Breast epithelium (tissue), 4 donors: ENCODE results near the gene BSX. TPM values are rescaled to one million over a fixed set of nuclear protein-coding genes. Genes with fewer than 3 reads are reported as not detected.

Experiments used
- DNase-seq, 2 donors: peaks; one replicate each; pipeline ENCODE4 v3.0.0-alpha.2; 2019; ENCODE audit warnings: low spot score in 2 of 2
- H3K27ac ChIP-seq, 2 donors: fragments of 200-600 bp; sonication (generic) in 1 of 2; one replicate each; pipeline ENCODE4 v1.5.1; 2016 to 2019; ENCODE audit warnings: mild to moderate bottlenecking in 1 of 2
- H3K27me3 ChIP-seq, 2 donors: fragments of 200-600 bp; sonication (generic) in 1 of 2; one replicate each; pipeline versions ENCODE4 v1.5.1 to v1.6.0; 2017 to 2019; ENCODE audit warnings: control low read depth in 1 of 2, mild to moderate bottlenecking in 1 of 2
- H3K36me3 ChIP-seq: fragments of 200-600 bp; one replicate; pipeline ENCODE4 v1.5.1; 2019
- H3K4me1 ChIP-seq, 2 donors: fragments of 200-600 bp; sonication (generic); one replicate each; pipeline ENCODE4 v1.5.1; 2016 to 2019; ENCODE audit warnings: control low read depth in 1 of 2
- H3K4me3 ChIP-seq, 3 donors: fragments of 200-600 bp; sonication (generic); 1 replicate in 2 of 3; 2 replicates in 1 of 3; pipeline ENCODE4 v1.5.1; 2016 to 2019; ENCODE audit warnings: mild to moderate bottlenecking in 3 of 3, moderate library complexity in 2 of 3
- H3K9me3 ChIP-seq, 2 donors: fragments of 200-600 bp; sonication (generic) in 1 of 2; one replicate each; pipeline ENCODE4 v1.5.1; 2016 to 2019; ENCODE audit warnings: control low read depth in 1 of 2
- POLR2A ChIP-seq: fragments of 450-650 bp; IDR thresholded peaks from one replicate; pipeline ENCODE4 v1.6.1; 2016; ENCODE audit warnings: antibody characterized with exemption, mild to moderate bottlenecking, moderate library complexity
- POLR2AphosphoS5 ChIP-seq, 3 donors: sonication (generic); formaldehyde crosslinking; IDR thresholded peaks; one replicate each; pipeline ENCODE4 v1.6.1; 2017; ENCODE audit warnings: antibody characterized with exemption in 3 of 3
- intact Hi-C: fragments of 100-400 bp; cut with DNase I; formaldehyde crosslinking; loops from one replicate; pipeline ENCODE4 v1.15.1; 2023; ENCODE audit warnings: low total_unique reads
- total RNA-seq, 3 donors: library from RNA; depleted of rRNA; stranded (reverse); fragments of >200 nt; gene quantifications; one replicate each; pipeline ENCODE4 v1.1.0, GENCODE V29; 2016
- TF ChIP-seq, protein P1 (sequence below), 3 donors: fragments of 450-650 bp; IDR thresholded peaks; one replicate each; pipeline ENCODE4 v1.5.1; 2016 to 2017; ENCODE audit warnings: antibody characterized with exemption in 3 of 3, mild to moderate bottlenecking in 3 of 3, moderate library complexity in 3 of 3

The BSX gene
- total RNA-seq, 3 donors from 2014 or later, result not detected

GRCh38 chr11:122954455-122954854 lies 27.2 kb downstream of the BSX start:
- intact Hi-C loops, result no loop called here
- TF ChIP-seq POLR2AphosphoS5 (IDR thresholded peaks at IDR 0.05) (no peak), POLR2A (no peak)
- TF ChIP-seq, protein P1, sequence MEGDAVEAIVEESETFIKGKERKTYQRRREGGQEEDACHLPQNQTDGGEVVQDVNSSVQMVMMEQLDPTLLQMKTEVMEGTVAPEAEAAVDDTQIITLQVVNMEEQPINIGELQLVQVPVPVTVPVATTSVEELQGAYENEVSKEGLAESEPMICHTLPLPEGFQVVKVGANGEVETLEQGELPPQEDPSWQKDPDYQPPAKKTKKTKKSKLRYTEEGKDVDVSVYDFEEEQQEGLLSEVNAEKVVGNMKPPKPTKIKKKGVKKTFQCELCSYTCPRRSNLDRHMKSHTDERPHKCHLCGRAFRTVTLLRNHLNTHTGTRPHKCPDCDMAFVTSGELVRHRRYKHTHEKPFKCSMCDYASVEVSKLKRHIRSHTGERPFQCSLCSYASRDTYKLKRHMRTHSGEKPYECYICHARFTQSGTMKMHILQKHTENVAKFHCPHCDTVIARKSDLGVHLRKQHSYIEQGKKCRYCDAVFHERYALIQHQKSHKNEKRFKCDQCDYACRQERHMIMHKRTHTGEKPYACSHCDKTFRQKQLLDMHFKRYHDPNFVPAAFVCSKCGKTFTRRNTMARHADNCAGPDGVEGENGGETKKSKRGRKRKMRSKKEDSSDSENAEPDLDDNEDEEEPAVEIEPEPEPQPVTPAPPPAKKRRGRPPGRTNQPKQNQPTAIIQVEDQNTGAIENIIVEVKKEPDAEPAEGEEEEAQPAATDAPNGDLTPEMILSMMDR (IDR thresholded peaks at IDR 0.05), result no peak
- Histone ChIP-seq H3K27me3 (no peaks in the 10 kb centered on the region), H3K4me1 (no peaks in the 10 kb centered on the region), H3K4me3 (no peak overlapping the region), H3K9me3 (no peaks in the 10 kb centered on the region), H3K27ac (no peak overlapping the region), H3K36me3 (no peaks in the 10 kb centered on the region)
- DNase-seq, result no peak

GRCh38 chr11:122951211-122951610 lies 30.4 kb downstream of the BSX start:
- H3K4me1 ChIP-seq, result no peaks in the 10 kb centered on the region
- H3K27me3 ChIP-seq, result no peaks in the 10 kb centered on the region
- H3K27ac ChIP-seq, result no peak overlapping the region
- H3K36me3 ChIP-seq, result no peaks in the 10 kb centered on the region
- DNase-seq, result no peak
- H3K4me3 ChIP-seq, result no peak overlapping the region
- intact Hi-C loops, result no loop called here
- H3K9me3 ChIP-seq, result no peaks in the 10 kb centered on the region
- no peak for TF ChIP-seq POLR2A
- TF ChIP-seq, protein P1 (IDR thresholded peaks at IDR 0.05), result no peak
- no peak for TF ChIP-seq POLR2AphosphoS5 (IDR thresholded peaks at IDR 0.05)

DNA sequence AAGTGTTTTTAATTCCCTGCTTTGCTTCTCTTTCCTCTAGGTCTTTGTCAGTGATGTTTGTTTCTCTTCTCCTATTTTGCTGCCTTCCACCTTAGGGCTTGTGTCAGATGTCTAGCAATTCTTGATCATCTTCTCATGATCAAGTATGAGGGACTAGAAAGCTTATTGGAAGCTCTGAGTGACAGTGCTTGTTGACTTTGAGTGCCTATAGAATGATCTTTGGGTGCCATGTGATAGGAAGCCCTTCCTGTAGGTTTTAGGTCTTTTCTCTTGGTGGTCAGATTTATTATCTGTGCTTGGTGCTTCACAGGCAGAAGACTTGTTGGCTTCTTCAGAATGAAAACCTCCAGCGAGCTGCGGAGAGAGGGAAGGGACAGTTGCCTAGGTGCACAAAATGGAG lies 43.1 kb downstream of the BSX start:
- Histone ChIP-seq H3K4me1 (no peaks in the 10 kb centered on the region), H3K4me3 (no peak overlapping the region), H3K9me3 (no peaks in the 10 kb centered on the region), H3K27me3 (no peaks in the 10 kb centered on the region), H3K36me3 (no peaks in the 10 kb centered on the region), H3K27ac (no peak overlapping the region)
- intact Hi-C loops, result no loop called here
- TF ChIP-seq, protein P1 (IDR thresholded peaks at IDR 0.05), result no peak
- TF ChIP-seq POLR2AphosphoS5 (IDR thresholded peaks at IDR 0.05) (no peak), POLR2A (no peak)
- DNase-seq, result no peak

GRCh38 chr11:122937983-122938382 lies 43.7 kb downstream of the BSX start:
- intact Hi-C loops, result no loop called here
- TF ChIP-seq POLR2AphosphoS5 (IDR thresholded peaks at IDR 0.05), result no peak
- TF ChIP-seq, protein P1 (IDR thresholded peaks at IDR 0.05), result no peak
- TF ChIP-seq POLR2A, result no peak
- Histone ChIP-seq H3K27me3 (no peaks in the 10 kb centered on the region), H3K4me3 (no peak overlapping the region), H3K4me1 (no peaks in the 10 kb centered on the region), H3K27ac (no peak overlapping the region), H3K36me3 (no peaks in the 10 kb centered on the region), H3K9me3 (no peaks in the 10 kb centered on the region)
- DNase-seq, result no peak

- no peaks in the 10 kb centered on the region for H3K9me3 ChIP-seq
- no peaks in the 10 kb centered on the region for H3K4me1 ChIP-seq
- H3K36me3 ChIP-seq, result no peaks in the 10 kb centered on the region
- no peaks in the 10 kb centered on the region for H3K27me3 ChIP-seq
- no peak for DNase-seq
- no peak overlapping the region for H3K27ac ChIP-seq
- no peak for TF ChIP-seq POLR2AphosphoS5 (IDR thresholded peaks at IDR 0.05)
- TF ChIP-seq, protein P1 (IDR thresholded peaks at IDR 0.05), result no peak
- TF ChIP-seq POLR2A, result no peak
- intact Hi-C loops, result no loop called here
- H3K4me3 ChIP-seq, result no peak overlapping the region
Observed at GRCh38 chr11:122933416-122933815, 48.2 kb downstream of the BSX start.
